Mucosa of gallbladder (tissue), 1 donor: ENCODE data around the gene SNTG2. TPM values are rescaled to one million over a fixed set of nuclear protein-coding genes. Genes with fewer than 3 reads are reported as not detected.
"Not testable (repeated sequence)": the region's sequence is repeated elsewhere in the genome, so short reads cannot be mapped to it uniquely, and the experiment has no call there.

ENCODE experiments used
- DNase-seq: peaks from one replicate; pipeline ENCODE4 v3.0.0-alpha.2; 2020; ENCODE audit warnings: low spot score
- total RNA-seq: library from RNA; stranded (reverse); gene quantifications from one replicate; pipeline ENCODE4 v1.2.1, GENCODE V29; 2021
- donor health status: DM: no; HTN: no; CAD: no.

SNTG2 gene
- total RNA-seq, 1 donor from 2014 or later = 2.0 TPM

GRCh38 chr2:1173528-1173927 is 222.9 kb downstream of the SNTG2 start:
- DNase-seq = no peak

GRCh38 chr2:1181893-1182292 is 231.2 kb downstream of the SNTG2 start:
- DNase-seq = no peak

- DNase-seq = no peak
Observed at GRCh38 chr2:1183300-1183699, 232.7 kb downstream of the SNTG2 start.

- no peak for DNase-seq
Observed at GRCh38 chr2:1186421-1186820, 235.8 kb downstream of the SNTG2 start.

- no peak for DNase-seq
Observed at GRCh38 chr2:1187189-1187588, 236.5 kb downstream of the SNTG2 start.

- no peak for DNase-seq
Observed at GRCh38 chr2:1192121-1192520, 241.5 kb downstream of the SNTG2 start.

GRCh38 chr2:1193801-1194200 is 243.2 kb downstream of the SNTG2 start:
- DNase-seq = no peak

- DNase-seq = no peak
Observed at GRCh38 chr2:1203772-1204171, 253.1 kb downstream of the SNTG2 start.

GRCh38 chr2:1205853-1206252 is 255.2 kb downstream of the SNTG2 start:
- DNase-seq = no peak

GRCh38 chr2:1207962-1208510 is 257.4 kb downstream of the SNTG2 start:
- no peak for DNase-seq

GRCh38 chr2:1208522-1208921 is 257.9 kb downstream of the SNTG2 start:
- DNase-seq = no peak

- DNase-seq = no peak
Observed at GRCh38 chr2:1209246-1209645, 258.6 kb downstream of the SNTG2 start.

- DNase-seq = no peak
Observed at GRCh38 chr2:1209761-1210160, 259.1 kb downstream of the SNTG2 start.

GRCh38 chr2:1210352-1210751 is 259.7 kb downstream of the SNTG2 start:
- DNase-seq = no peak

- DNase-seq = no peak
Observed at GRCh38 chr2:1219901-1220573, 269.4 kb downstream of the SNTG2 start.

GRCh38 chr2:1222056-1222455 is 271.4 kb downstream of the SNTG2 start:
- no peak for DNase-seq

GRCh38 chr2:1223791-1224190 is 273.1 kb downstream of the SNTG2 start:
- DNase-seq = no peak

GRCh38 chr2:1224901-1225300 is 274.3 kb downstream of the SNTG2 start:
- DNase-seq = no peak

- no peak for DNase-seq
Observed at GRCh38 chr2:1226766-1227165, 276.1 kb downstream of the SNTG2 start.

GRCh38 chr2:1227274-1227900 is 276.7 kb downstream of the SNTG2 start:
- DNase-seq = no peak

GRCh38 chr2:1229596-1229995 is 278.9 kb downstream of the SNTG2 start:
- not testable (repeated sequence) for DNase-seq

GRCh38 chr2:1230155-1230893 is 279.7 kb downstream of the SNTG2 start:
- no peak for DNase-seq
